Astrocyte of the spinal cord (primary cell): ENCODE measurements around the gene CHRM3.
A peak's percentile ranks its signal among the peaks of the same experiment; 100 is the strongest.

Experiments used
- DNase-seq: peaks from one replicate; pipeline ENCODE4 v3.0.0; 2011; ENCODE audit warnings: low read depth, low spot score
- H3K4me3 ChIP-seq: 2 replicates; pipeline ENCODE4 v1.5.1; 2011; ENCODE audit warnings: low read depth, mild to moderate bottlenecking, low read length, moderate library complexity
- CTCF ChIP-seq: IDR thresholded peaks from 2 replicates; pipeline ENCODE4 v1.5.1; 2012; ENCODE audit warnings: low read depth, mild to moderate bottlenecking, low read length, inconsistent platforms
- in situ Hi-C: cut with HindIII; loops from 2 replicates; pipeline ENCODE4 v1.10.0; 2017; ENCODE audit warnings: low sequenced_read_pairs

CHRM3 gene

GRCh38 chr1:239386453-239387303, at the start of gene CHRM3:
TSS of gene CHRM3 (plus strand) at chr1:239386568. CDS start at chr1:239907452, 520,884 bp downstream.
- peak within 1 kb of the TSS; percentile 21 for H3K4me3 ChIP-seq
- in situ Hi-C loops = no loop called here
- peak; percentile 16 for DNase-seq
- no peak for TF ChIP-seq CTCF

GRCh38 chr1:239337799-239338430, 48.5 kb upstream of the CHRM3 start:
- TF ChIP-seq CTCF = no peak
- in situ Hi-C loops = no loop called here
- H3K4me3 ChIP-seq = no peak overlapping the region
- DNase-seq = no peak

GRCh38 chr1:239347776-239348175, 38.6 kb upstream of the CHRM3 start:
- TF ChIP-seq CTCF = no peak
- no peak overlapping the region for H3K4me3 ChIP-seq
- in situ Hi-C loops = no loop called here
- no peak for DNase-seq

GRCh38 chr1:239348635-239349353, 37.6 kb upstream of the CHRM3 start:
- no peak for DNase-seq
- TF ChIP-seq CTCF = no peak
- in situ Hi-C loops = no loop called here
- no peak overlapping the region for H3K4me3 ChIP-seq

GRCh38 chr1:239349699-239350098, 36.7 kb upstream of the CHRM3 start:
- in situ Hi-C loops = no loop called here

More at GRCh38 chr1:239349699-239350098, 36.7 kb upstream of the CHRM3 start:
- TF ChIP-seq CTCF = no peak
- no peak overlapping the region for H3K4me3 ChIP-seq
- DNase-seq = no peak
